Stimulated activated CD4-positive, alpha-beta T cell treated with anti-CD3 and anti-CD28 coated beads, Interleukin-4, amount 100 ng/mL, for 1 hour (primary cell): ENCODE results near the gene OGN.

Experiments used
- DNase-seq: peaks from one replicate; pipeline ENCODE4 v3.0.0-alpha.2; 2020

The OGN gene

DNA sequence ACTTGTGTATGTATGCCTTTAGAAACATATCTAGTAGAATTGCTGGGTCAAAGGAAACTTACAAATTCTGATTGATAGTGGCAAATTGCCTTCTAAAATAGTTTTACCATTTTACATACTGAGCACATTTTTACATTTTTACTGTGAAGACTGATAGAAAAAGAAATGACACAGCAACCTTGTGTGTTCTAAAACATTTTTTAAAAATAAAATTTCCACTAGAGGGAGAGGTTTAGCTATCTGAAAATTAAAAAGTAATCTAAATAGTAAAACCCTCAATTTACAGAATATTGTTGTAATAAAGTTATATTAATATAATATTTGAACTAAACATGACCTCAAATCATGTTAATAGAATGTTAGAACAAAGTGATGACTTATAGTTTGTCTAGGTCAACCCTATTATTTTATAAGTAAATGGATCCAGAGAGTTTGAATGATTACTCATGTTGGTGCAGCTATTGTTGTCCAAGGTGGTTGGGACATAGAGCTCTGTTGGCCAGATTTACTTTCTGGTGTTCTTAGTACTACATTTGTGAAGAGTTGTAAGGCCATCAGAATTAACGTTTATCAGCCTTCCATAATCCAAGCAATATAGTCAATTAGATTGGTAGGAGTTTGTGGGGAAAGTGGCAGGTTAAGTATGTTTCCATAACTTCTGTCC, 61.4 kb downstream of the OGN start:
- no peak for DNase-seq

- DNase-seq: no peak
Measured at GRCh38 chr9:92341578-92341977, 62.8 kb downstream of the OGN start.

DNA sequence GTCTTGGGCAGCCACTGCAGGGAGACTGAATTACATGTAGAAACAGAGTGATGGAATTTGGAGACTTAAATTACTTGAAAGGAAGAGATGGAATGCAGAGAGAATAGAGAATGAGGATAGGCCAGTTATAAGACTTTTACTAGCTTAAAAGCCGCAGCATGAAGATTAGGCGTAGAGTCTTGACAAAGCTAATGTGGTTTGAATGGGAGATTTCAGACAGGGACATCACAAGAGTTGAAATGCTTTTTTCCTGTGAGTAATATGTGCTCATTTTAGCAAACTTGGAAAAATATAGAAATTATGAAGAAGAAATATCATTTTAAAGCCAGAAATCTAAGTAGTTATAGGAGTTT, 71.1 kb downstream of the OGN start:
- no peak for DNase-seq
